Kidney epithelial cell (primary cell): ENCODE measurements around the gene PDIA6. TPM values are rescaled to one million over a fixed set of nuclear protein-coding genes. Genes with fewer than 3 reads are reported as not detected.

ENCODE experiments used
- DNase-seq: peaks from one replicate; pipeline ENCODE4 v3.0.0-alpha.2; 2010; ENCODE audit warnings: low read depth
- H3K27me3 ChIP-seq: 2 replicates; pipeline ENCODE4 v1.6.0; 2011; ENCODE audit warnings: low read length; ENCODE audit not compliant: control insufficient read depth, insufficient read depth
- H3K36me3 ChIP-seq: 2 replicates; pipeline ENCODE4 v1.5.1; 2011; ENCODE audit warnings: low read length; ENCODE audit not compliant: control insufficient read depth, insufficient read depth
- H3K4me3 ChIP-seq: 2 replicates; pipeline ENCODE4 v1.5.1; 2011; ENCODE audit warnings: low read depth, mild to moderate bottlenecking, control low read depth, low read length
- CTCF ChIP-seq: IDR thresholded peaks from 2 replicates; pipeline ENCODE4 v1.5.1; 2011; ENCODE audit warnings: mild to moderate bottlenecking, moderate library complexity, low read length, control low read depth, inconsistent platforms; ENCODE audit not compliant: insufficient read depth, poor library complexity, severe bottlenecking
- total RNA-seq: library from RNA; depleted of rRNA; stranded (reverse); fragments of >200 nt; gene quantifications from 2 replicates; pipeline ENCODE4 v1.2.3, GENCODE V29; 2015

The PDIA6 gene
- total RNA-seq, 1 donor from 2014 or later = 328 TPM

GRCh38 chr2:10733566-10733925 is 79.0 kb downstream of the PDIA6 start:
- Histone ChIP-seq H3K27me3 (peaks cover 2% of the 10 kb centered on the region), H3K36me3 (no peaks in the 10 kb centered on the region), H3K4me3 (no peak overlapping the region)
- DNase-seq = no peak
- TF ChIP-seq CTCF = no peak

Other genes starting within 250 kb of the PDIA6 start
- gene NOL10, start 122.8 kb downstream of the PDIA6 start, total RNA-seq = 30.7 and 38.1 TPM in 2 replicates
- 0.04 TPM in 1 of 2 replicates, not detected in the other for gene ATP6V1C2, start 91.2 kb downstream of the PDIA6 start, total RNA-seq
- gene KCNF1, start 99.1 kb upstream of the PDIA6 start, total RNA-seq = 3.1 TPM in 2 replicates